ENCODE data around the gene IMPA2. TPM values are rescaled to one million over a fixed set of nuclear protein-coding genes. Genes with fewer than 3 reads are reported as not detected.

IMPA2 gene
- total RNA-seq, 1 experiment from 2014 or later, result 22.4 TPM

DNA sequence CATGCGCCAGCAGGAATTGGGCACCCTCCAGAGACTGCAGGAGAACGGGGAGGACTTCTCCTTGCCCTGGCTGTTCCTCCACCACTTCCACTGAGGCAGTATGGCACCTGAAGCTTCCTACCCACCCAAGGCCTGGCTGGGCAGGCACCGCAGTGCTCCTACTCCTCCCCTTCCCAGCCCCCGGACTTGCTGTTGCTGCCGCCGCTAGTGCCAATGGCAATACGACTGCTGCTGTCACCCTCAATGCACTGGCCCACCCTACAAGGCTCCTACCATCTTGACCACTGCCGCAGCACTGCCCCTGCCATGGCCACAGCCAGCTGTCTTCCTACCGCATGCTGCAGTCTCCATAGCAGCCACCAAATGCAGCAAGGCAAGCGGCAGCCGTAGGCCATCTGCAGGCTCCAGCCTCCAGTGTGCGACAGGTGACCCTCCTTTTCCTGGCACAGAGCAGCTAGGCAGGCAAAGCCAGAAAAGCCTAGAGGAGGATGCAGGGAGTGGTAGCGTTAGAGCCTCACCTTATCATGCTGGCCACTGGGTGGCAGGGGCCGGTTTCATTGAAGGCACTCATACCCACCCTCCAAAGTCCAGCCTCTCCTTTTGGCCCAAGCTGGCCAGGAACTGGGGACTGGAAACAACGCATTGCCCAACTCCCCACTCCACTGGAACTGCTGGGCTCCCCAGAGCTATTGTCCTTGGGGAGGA lies 64.9 kb downstream of the IMPA2 start:
- Histone ChIP-seq H3K27ac (ENCODE audit: low read depth, low read length, poor library complexity, severe bottlenecking) (no peak overlapping the region), H3K4me1 (ENCODE audit: insufficient read depth, low read length, poor library complexity, severe bottlenecking) (no peaks in the 10 kb centered on the region), H3K27me3 (replicated peaks; ENCODE audit: insufficient read depth, low read depth, low read length, poor library complexity) (no peaks in the 10 kb centered on the region), H3K36me3 (ENCODE audit: insufficient read depth, low read length, poor library complexity, severe bottlenecking) (no peaks in the 10 kb centered on the region), H3K9me3 (ENCODE audit: low read depth, low read length, poor library complexity, severe bottlenecking) (no peaks in the 10 kb centered on the region), H3K4me3 (ENCODE audit: low read depth, low read length, poor library complexity, severe bottlenecking) (no peak overlapping the region)
- CTCF ChIA-PET, result no interaction called here
- no peak for TF ChIP-seq CTCF (conservative IDR thresholded peaks at IDR 0.05; ENCODE audit: low read depth, low read length)
- no peak for TF ChIP-seq EZH2 (IDR thresholded peaks at IDR 0.05; ENCODE audit: borderline replicate concordance, low read depth, low read length, poor library complexity, severe bottlenecking)
- POLR2A ChIA-PET (ENCODE audit: low non-redundant PET), result no interaction called here
- intact Hi-C loops (cut with micrococcal nuclease; ENCODE audit: unreplicated experiment), result no loop called here
- DNase-seq (ENCODE audit: low spot score), result no peak
- BruUV-seq (replicated peaks), result no TSS peak

- Histone ChIP-seq H3K4me1 (ENCODE audit: insufficient read depth, low read length, poor library complexity, severe bottlenecking) (no peaks in the 10 kb centered on the region), H3K36me3 (ENCODE audit: insufficient read depth, low read length, poor library complexity, severe bottlenecking) (no peaks in the 10 kb centered on the region), H3K4me3 (ENCODE audit: low read depth, low read length, poor library complexity, severe bottlenecking) (no peak overlapping the region), H3K9me3 (ENCODE audit: low read depth, low read length, poor library complexity, severe bottlenecking) (no peaks in the 10 kb centered on the region), H3K27me3 (replicated peaks; ENCODE audit: insufficient read depth, low read depth, low read length, poor library complexity) (peaks cover under 1% of the 10 kb centered on the region), H3K27ac (ENCODE audit: low read depth, low read length, poor library complexity, severe bottlenecking) (no peak overlapping the region)
- no TSS peak for BruUV-seq (replicated peaks)
- POLR2A ChIA-PET (ENCODE audit: low non-redundant PET), result no interaction called here
- CTCF ChIA-PET, result no interaction called here
- intact Hi-C loops (cut with micrococcal nuclease; ENCODE audit: unreplicated experiment), result no loop called here
- TF ChIP-seq CTCF (conservative IDR thresholded peaks at IDR 0.05; ENCODE audit: low read depth, low read length) (no peak), EZH2 (IDR thresholded peaks at IDR 0.05; ENCODE audit: borderline replicate concordance, low read depth, low read length, poor library complexity, severe bottlenecking) (no peak)
- no peak for DNase-seq (ENCODE audit: low spot score)
Observed at GRCh38 chr18:12046751-12047335, 65.5 kb downstream of the IMPA2 start.

GRCh38 chr18:12048010-12048826 lies 66.9 kb downstream of the IMPA2 start:
- Histone ChIP-seq H3K36me3 (ENCODE audit: insufficient read depth, low read length, poor library complexity, severe bottlenecking) (no peaks in the 10 kb centered on the region), H3K27me3 (replicated peaks; ENCODE audit: insufficient read depth, low read depth, low read length, poor library complexity) (peaks cover 3% of the 10 kb centered on the region), H3K9me3 (ENCODE audit: low read depth, low read length, poor library complexity, severe bottlenecking) (no peaks in the 10 kb centered on the region), H3K4me3 (ENCODE audit: low read depth, low read length, poor library complexity, severe bottlenecking) (no peak overlapping the region), H3K4me1 (ENCODE audit: insufficient read depth, low read length, poor library complexity, severe bottlenecking) (no peaks in the 10 kb centered on the region), H3K27ac (ENCODE audit: low read depth, low read length, poor library complexity, severe bottlenecking) (no peak overlapping the region)
- ChIA-PET CTCF (interaction anchor here (0.5 kb wide), 1 partner anchor 109 kb away, joined by 6 read pairs; no protein-coding TSS in a partner anchor), POLR2A (ENCODE audit: low non-redundant PET) (no interaction called here)
- intact Hi-C loops (cut with micrococcal nuclease; ENCODE audit: unreplicated experiment), result no loop called here
- TF ChIP-seq CTCF (conservative IDR thresholded peaks at IDR 0.05; ENCODE audit: low read depth, low read length) (no peak), EZH2 (IDR thresholded peaks at IDR 0.05; ENCODE audit: borderline replicate concordance, low read depth, low read length, poor library complexity, severe bottlenecking) (no peak)
- no peak for DNase-seq (ENCODE audit: low spot score)
- BruUV-seq (replicated peaks), result no TSS peak

Data from A673 (cell line).